ENCODE measurements around the gene MLXIPL. TPM values are rescaled to one million over a fixed set of nuclear protein-coding genes. Genes with fewer than 3 reads are reported as not detected.

MLXIPL gene
- total RNA-seq, 4 donors from 2014 or later, result 38.6 to 385 (median 85.1) TPM

DNA sequence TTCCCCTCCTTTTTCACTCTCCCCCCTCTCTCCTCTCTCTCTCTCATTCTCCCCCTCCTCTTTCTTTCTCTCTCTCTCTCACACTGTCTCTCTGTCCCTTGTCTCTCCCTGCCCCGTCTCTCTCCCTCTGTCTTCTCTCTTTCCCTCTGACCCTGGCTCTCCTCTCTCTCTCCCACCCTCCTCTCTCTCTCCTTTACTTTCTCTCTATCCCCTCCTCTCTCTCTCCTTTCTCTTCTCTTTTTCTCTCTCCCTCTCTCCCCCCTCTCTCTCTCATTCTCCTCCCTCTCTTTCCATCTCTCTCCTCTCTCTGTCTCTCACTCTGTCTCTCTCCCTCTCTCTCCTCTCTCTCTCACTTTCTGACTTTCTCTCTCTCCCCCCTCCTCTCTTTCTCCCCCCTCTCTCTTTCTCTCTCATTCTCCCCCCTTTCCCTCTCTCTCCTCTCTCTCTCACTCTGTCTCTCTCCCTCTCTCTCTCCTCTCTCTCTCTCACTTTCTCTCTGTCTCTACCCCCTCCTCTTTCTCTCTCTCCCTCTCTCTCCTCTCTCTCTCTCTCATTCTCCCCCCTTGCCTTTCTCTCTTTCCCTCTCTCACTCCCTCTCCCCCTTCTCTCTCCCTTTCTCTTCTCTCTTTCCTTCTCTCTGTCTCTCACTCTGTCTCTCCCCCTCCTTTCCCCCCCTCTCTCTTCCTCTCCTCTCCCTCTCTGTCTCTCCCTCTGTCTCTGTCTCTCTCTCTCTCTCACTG is 24.4 kb upstream of the MLXIPL start:
- TF ChIP-seq, protein P1, sequence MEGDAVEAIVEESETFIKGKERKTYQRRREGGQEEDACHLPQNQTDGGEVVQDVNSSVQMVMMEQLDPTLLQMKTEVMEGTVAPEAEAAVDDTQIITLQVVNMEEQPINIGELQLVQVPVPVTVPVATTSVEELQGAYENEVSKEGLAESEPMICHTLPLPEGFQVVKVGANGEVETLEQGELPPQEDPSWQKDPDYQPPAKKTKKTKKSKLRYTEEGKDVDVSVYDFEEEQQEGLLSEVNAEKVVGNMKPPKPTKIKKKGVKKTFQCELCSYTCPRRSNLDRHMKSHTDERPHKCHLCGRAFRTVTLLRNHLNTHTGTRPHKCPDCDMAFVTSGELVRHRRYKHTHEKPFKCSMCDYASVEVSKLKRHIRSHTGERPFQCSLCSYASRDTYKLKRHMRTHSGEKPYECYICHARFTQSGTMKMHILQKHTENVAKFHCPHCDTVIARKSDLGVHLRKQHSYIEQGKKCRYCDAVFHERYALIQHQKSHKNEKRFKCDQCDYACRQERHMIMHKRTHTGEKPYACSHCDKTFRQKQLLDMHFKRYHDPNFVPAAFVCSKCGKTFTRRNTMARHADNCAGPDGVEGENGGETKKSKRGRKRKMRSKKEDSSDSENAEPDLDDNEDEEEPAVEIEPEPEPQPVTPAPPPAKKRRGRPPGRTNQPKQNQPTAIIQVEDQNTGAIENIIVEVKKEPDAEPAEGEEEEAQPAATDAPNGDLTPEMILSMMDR (IDR thresholded peaks at IDR 0.05; ENCODE audit: low read depth), result no peak

GRCh38 chr7:73647725-73648592 is 23.6 kb upstream of the MLXIPL start:
- TF ChIP-seq, protein P1 (IDR thresholded peaks at IDR 0.05; ENCODE audit: low read depth), result no peak

DNA sequence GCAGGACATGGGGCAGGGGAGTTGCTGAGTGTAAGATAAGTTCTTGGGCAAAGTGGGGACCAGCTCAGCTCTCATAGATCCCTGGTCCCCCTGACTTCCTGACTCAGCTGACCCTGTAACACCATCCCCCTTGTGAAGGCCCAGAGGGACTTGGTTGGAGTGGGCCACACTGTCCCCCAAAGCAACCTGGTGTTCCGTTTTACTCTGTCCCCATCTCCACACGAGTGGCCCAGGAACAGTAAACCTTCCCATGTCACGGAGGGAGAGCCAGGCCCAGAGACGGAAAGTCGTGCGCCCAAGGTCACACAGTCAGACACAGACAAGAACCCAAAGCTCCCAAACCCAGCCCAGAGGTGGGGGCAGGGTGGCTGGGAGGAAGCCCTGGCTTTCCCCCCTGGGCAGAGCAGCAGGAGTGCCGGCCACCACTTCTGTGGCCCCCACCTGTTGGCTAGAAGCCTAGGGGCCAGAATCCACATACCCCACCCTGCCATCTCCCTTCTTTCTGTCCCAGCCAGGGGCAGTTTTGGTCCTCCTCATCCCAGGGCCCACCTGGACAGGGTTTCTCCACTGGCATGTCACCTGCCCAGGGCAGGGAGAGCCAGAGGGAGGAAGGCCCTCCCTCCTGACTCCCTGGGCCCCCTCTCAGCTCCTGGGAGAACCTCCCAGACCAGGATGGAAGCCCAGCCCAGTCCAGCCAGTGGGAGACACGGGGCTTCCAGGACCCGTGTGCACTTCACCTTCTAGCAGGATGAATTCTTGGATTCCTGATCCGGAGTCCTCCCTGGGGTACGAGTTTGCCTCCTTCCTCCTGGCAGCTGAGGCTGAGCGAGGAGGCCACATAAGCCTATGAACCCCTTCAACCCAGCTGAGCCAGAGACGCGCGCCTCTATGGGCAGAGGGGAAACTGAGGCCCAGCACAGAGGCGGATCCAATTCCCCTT is 22.7 kb upstream of the MLXIPL start:
- TF ChIP-seq, protein P1 (IDR thresholded peaks at IDR 0.05; ENCODE audit: low read depth), result no peak

DNA sequence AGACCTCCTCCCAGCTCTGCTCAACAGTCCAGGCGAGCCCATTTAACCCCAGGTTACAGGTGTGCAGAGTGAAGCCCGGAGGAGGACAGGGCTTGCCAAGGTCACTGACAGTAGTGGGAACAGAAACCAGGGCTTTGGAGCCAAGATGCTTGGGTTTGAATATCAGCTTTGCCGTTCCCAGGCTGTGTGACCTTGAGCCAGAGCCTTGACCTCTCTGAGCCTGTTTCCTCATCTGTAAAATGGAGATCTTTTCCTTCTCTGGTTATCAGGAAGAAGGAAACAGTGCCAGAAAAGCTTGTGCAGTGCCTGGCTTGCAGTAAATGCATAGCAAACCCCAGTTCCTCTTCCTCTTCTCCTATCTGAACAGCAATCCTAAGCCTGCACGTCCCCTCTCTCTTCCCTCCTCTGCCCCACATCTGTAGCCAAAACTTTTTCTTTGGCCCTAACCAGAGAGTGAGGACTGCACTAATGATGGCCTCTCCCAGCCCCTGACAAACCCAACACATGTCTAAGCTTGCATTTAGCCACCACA is 21.4 kb upstream of the MLXIPL start:
- TF ChIP-seq, protein P1 (IDR thresholded peaks at IDR 0.05; ENCODE audit: low read depth), result no peak

GRCh38 chr7:73644688-73645286 is 20.5 kb upstream of the MLXIPL start:
- TF ChIP-seq, protein P1 (IDR thresholded peaks at IDR 0.05; ENCODE audit: low read depth), result no peak

DNA sequence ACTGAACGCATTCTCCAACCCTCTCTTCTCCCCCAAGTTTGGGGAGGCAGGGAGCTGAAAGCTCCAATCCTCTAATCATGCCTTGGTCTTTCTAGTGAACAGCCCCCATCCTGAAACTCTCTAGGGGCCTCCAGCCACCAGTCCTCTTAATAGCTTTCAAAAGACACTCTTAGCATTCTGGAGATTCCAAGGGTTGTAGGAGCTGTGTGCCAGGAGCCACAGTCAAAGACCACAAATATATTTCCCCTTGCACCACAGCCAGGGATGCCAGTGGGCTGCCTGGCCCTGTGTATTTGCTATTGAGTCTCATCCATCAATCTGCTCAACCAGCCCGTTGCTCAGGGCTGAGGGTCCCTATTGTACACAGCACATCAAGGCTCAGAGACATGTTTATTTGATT is 18.5 kb upstream of the MLXIPL start:
- TF ChIP-seq, protein P1 (IDR thresholded peaks at IDR 0.05; ENCODE audit: low read depth), result no peak

Measured in subcutaneous adipose tissue (tissue), 4 donors.